Measurements from ENCODE around the gene MLKL.

Gene MLKL

DNA sequence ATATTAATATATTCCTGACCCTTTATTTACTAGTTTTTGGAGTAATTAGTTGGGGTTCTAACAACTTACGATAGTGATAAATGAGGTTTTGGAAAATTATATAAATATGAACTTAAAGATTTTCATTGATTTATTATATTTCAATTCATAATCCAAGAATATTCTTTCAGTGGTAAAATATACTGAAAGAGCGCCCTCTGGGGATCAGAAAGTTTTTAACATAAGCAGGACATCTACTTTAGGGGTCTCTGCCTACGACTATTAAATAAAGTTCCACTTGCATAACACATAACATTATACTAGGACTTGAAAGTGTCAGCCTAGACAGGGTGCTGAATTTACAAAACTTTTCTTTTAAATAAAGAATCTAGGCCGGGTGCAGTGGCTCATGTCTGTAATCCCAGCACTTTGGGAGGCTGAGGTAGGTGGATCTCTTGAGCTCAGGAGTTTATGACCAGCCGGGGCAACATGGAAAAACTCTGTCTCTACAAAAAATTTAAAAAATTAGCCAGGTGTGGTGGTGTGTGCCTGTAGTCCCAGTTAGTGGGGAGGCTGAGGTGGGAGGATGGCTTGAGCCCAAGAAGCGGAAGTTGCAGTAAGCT lies 49.6 kb downstream of the MLKL start:
- DNase-seq (ENCODE audit: low spot score) = no peak

DNA sequence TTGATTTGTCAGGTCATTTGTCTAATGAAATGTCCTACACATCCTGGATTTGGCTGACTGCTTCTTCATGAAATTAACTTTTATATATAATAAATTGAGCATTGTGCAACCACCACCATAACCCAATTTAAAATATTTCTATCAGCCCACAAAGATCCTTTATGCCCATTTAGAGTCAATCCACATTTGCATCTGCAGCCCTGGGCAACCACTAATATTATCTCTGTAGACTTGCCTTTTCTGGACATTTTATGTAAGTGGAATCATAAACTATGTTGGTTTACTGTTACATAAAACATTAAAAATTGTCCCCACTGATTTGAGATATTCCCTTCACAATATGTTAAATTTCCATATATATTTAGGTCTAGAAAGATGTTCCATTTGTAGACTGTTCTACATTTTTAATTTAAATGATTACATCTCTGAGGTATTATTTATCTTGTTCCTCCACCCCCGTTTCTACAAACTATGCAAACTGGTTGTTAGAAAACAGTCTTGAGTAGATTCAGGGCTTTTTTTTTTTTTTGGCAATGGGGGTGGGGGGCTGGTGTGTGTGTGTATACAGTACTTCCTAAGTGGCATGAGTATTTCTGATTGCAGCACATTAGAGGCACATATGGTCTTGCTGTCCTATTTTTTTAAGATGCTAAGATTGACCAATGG lies 50.7 kb downstream of the MLKL start:
- DNase-seq (ENCODE audit: low spot score) = no peak

DNA sequence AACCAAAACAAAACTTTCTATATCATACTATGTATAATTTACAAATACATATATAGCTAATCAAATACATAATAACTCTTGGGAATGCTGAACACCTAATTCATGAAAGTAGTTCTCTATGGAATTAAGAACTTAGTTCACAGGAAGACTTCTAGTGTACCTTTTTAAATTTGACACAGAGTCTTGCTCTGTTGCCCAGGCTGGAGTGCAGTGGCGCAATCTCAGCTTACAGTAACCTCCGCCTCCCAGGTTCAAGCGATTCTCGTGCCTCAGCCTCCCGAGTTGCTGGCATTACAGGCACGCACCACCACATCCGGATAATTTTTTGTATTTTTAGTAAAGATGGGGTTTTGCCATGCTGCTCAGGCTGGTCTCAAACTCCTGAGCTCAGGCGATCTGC lies 58.7 kb downstream of the MLKL start:
- no peak for DNase-seq (ENCODE audit: low spot score)

DNA sequence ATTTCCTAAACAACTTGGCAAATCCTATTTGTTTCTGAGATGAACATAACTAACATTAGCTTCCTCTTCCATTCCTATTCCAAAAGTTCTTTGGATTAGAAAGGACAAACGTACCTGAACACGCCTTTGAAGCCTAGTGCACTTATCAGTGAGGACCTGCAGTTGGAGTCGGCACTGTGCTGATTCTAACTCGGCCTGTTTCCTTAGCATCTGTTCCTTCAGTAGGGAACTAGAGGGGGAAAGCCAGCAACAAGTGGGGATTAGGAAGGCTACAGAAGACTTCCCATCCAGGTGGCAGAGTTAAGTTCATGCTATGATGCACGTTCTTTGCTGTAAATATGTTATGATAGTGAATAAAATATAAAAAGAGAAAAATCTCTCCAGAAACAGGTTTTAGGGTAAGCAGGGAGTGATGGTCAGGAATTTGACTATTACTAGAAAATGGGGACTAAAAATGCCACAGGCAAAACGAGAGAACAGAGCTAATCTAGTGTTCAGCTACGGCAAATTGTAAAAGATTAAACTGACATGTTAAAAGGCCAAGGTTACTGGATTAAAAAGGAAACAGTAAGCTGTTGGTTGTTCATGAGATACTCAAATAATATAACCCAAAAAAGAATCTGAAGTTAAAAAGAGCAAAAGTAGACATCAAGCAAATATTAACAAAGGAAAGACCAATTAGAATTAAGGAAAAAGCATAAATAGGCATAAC lies 62.8 kb downstream of the MLKL start:
- no peak for DNase-seq (ENCODE audit: low spot score)

DNA sequence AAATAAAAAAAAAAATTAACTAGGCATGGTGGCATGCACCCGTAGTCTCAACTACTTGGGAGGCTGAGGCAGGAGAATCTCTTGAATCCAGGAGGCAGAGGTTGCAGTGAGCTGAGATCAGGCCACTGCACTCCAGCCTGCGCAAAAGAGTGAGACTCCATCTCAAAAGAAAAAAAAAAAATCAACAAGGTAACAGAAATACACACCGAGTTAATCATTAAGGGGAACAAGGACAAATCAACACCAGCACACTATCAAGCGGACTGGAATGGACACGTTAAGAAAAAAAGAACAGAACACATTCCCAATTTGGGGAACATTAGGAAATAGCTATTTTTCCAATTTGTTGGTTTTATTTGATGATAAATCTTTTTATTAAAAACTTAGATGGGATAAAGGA lies 65.4 kb downstream of the MLKL start:
- no peak for DNase-seq (ENCODE audit: low spot score)

DNA sequence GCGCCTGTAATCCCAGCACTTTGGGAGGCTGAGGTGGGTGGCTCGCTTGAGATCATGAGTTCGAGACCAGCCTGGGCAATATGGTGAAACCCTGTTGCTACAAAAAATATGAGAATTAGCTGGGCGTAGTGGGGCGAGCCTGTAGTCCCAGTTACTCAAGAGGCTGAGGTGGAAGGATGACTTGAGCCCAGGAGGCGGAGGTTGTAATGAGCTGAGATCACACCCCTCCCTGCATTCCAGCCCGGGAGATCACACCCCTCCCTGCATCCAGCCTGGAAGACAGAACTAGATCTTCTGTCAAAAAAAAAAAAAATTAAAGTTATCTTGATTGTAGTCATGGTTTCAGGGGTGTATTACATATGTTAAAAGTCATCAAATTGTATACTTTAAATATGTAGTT lies 67.0 kb downstream of the MLKL start:
- no peak for DNase-seq (ENCODE audit: low spot score)

DNA sequence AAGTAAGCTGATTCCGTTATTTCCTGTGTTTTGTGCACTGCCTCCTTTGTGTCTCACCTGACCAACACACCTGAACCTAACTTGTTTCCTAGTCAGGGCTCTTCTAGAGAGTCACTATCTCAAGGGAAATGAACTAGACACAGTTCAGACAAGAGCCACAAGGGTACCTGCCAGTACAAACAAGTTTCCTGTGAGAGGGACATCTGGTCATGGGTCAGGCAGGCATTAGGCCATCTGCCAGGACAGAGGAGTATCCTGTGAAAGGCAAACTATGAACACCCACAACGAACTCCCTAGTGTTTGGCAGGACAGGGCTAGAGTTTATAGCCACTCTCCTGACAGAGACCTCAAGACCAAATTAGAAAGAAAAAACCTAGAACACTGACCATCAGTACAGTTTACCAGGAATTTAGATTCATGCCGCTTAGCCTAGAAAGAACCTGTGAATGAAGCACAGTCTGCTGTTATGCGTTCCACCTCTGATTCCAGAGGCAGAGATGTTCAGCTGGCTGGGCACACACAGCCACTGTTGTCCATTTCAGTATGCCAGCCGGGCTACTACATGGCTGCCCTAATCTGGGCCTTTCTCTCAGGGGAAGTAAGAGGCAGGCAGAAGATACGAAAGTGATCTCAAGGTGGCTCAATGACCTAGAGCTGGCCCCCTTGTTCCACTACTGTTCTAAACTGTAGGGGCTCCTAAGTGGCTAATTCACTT lies 73.0 kb downstream of the MLKL start:
- no peak for DNase-seq (ENCODE audit: low spot score)

DNA sequence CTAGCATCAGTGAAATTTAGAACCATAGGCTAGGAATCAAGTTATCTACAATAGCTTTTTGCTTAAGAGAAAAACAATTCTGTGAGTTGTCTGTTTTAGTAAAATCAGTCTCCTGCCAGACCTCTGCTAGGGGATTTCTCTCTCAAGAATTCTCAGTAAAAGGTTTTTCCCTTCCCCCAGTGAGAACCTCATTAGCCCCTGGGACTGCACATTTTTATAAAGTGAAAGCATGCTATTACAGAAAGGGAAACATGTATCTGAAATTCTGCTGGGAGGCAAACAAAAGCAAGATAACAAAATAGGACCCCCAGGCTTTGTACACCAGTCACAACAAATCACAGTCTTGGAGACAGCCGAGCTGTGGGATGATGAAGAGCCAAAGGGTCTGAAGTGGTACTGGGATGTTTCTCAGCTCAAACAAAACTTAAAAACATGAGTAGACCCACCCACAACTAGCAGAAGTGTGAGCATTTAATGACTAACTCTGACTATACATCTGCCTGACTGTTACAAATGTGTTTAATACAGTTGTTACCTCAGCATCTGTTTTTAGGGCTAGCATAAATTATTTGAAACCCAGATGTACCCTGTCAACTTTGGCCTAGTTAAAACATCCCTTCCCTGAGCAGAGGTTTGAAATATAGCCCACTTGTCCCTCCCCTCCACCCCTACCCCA lies 73.8 kb downstream of the MLKL start:
- no peak for DNase-seq (ENCODE audit: low spot score)

DNA sequence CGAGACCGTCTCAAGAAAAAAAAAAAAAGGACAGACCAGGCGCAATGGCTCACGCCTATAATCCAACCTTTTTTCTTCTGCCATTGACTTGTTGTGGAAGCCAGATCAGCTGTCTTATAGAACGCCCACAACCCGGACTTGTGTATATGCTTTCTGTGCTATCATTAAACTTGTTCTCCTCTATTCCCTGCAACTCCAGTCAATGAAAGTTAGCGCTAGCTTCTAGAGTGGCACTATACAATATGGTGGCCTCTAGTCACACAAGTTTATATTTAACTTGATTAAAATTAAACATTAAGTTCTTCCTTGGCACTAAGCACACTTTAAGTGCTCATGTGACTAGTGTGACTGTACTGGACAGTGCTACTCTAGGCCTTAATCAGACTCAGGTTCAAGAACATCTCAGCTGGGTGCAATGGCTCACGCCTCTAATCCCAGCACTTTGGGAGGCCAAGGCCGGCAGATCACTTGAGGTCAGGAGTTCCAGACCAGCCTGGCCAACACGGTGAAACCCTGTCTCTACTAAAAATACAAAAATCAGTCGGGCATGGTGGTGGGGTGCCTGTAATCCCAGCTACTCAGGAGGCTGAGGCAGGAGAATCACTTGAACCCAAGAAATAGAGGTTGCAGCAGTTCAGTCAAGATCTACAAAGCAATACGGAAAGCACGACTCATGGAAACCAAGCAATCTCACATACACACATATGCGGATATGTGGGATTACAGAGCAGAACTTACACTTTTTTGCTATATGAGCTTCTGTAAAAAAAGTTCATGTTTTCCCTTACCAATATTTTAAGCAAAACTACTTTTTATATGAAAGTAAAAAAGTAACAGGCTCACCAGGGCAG lies 74.9 kb downstream of the MLKL start:
- DNase-seq (ENCODE audit: low spot score) = no peak

DNA sequence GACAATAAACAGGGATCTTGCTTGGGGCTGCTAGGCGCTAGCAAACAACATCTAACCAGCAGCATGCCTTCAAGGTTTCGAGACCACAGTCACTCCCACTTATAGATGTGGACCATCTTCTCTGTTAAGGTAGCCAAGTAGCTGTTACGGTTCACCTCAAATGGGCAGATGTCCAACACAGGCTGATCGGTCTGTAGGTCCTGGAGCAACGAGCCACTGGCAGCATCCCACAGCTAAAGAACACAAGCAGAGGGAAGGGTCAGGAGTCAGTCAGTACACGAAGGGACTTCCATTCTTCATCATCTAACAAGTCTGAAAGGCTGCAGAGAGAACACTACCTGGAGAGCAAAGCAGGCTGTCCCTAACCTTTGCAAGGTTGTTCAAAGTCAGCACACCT lies 76.8 kb downstream of the MLKL start:
- DNase-seq (ENCODE audit: low spot score) = no peak

DNA sequence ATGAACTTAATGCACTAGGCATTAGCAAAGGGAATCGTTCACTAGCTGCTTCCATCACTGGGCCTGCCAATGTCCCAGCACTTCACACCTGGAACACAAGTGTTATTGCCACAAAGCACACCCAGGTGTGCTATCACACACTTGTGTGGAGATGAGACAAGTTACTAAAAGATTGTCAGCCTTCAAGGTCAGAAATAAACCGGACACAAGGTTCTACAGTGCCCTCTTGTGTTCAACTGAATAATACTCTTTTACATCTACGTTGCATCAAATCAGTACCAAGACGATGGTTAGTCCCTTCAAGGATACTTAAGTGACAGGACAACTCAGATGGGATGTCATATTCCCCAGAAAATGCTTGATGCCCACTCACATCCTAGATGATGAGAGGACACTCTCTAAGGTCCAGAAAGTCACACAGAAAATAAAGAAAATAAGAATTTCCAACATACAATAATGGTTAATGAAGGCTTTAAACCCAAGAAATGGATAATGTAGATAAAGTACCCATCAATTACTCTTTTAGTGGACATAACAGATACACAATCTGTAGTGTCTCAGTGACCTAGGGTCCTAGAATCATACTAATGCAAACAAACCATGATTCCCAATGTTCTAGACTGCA lies 77.3 kb downstream of the MLKL start:
- peak; percentile 48 for DNase-seq (ENCODE audit: low spot score)

DNA sequence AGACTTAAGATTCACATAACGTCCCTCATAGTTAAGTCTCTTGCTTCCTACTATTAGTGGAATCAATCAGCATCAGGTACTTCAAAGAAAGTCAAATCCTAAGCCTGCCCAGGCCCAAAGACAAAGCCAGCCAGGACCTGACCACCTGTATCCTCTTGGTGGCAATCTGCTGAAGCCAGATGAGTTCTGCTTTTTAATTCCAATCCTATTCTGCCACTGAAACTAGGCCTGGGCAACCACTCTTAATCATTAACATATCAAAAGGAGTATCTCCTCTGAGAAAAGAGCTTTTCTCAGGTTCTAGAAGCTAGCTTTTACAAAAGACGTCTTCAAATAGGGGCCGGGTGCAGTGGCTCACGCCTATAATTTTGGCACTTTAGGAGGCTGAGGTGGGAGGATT lies 78.7 kb downstream of the MLKL start:
- peak; percentile 26 for DNase-seq (ENCODE audit: low spot score)
